Measurements from ENCODE around the gene TCHH. TPM values are rescaled to one million over a fixed set of nuclear protein-coding genes. Genes with fewer than 3 reads are reported as not detected.
A peak's percentile ranks its signal among the peaks of the same experiment; 100 is the strongest.

TCHH gene, protein sequence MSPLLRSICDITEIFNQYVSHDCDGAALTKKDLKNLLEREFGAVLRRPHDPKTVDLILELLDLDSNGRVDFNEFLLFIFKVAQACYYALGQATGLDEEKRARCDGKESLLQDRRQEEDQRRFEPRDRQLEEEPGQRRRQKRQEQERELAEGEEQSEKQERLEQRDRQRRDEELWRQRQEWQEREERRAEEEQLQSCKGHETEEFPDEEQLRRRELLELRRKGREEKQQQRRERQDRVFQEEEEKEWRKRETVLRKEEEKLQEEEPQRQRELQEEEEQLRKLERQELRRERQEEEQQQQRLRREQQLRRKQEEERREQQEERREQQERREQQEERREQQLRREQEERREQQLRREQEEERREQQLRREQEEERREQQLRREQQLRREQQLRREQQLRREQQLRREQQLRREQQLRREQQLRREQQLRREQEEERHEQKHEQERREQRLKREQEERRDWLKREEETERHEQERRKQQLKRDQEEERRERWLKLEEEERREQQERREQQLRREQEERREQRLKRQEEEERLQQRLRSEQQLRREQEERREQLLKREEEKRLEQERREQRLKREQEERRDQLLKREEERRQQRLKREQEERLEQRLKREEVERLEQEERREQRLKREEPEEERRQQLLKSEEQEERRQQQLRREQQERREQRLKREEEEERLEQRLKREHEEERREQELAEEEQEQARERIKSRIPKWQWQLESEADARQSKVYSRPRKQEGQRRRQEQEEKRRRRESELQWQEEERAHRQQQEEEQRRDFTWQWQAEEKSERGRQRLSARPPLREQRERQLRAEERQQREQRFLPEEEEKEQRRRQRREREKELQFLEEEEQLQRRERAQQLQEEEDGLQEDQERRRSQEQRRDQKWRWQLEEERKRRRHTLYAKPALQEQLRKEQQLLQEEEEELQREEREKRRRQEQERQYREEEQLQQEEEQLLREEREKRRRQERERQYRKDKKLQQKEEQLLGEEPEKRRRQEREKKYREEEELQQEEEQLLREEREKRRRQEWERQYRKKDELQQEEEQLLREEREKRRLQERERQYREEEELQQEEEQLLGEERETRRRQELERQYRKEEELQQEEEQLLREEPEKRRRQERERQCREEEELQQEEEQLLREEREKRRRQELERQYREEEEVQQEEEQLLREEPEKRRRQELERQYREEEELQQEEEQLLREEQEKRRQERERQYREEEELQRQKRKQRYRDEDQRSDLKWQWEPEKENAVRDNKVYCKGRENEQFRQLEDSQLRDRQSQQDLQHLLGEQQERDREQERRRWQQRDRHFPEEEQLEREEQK (N-terminal part only)
- polyA plus RNA-seq (2011; rRNA removed) (not detected in 2 replicates), polyA minus RNA-seq (2011; rRNA and poly(A)+ RNA removed) (not detected in 2 replicates)

DNA sequence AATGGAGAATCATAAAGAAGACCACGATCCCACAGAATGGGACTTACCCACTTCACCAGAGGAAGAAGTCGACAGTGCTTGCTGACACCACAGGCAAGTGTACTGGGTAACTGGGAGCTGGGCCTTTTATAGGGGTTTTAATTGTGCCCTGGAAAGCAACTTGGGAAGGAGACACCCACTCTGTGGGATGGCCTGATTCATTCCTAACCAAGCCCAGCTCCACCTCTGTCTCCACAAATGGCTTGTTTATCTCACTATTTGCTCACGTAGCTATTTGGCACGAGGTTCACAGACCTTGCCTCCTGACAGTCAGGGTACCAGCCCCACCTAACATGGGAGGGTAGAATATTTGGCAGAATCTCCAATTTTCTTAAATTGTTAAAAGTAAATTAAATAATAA is at the start of gene TCHH:
TSS of gene TCHH (minus strand) at position 101 of the 400 bp plus-strand sequence. CDS start 1,364 bp downstream, outside the sequence.
- peaks cover 22% of the 10 kb centered on the region for H3K27me3 ChIP-seq (ENCODE audit: control insufficient read depth, insufficient read depth, low read length)
- DNase-seq (ENCODE audit: low read depth), result no peak
- H3K4me3 ChIP-seq (ENCODE audit: low read depth, low read length), result no peak within 1 kb of the TSS
- CTCF ChIA-PET, result interaction anchor here (0.9 to 1.3 kb wide), 2 partner anchors 11 to 344 kb away, joined by 3 read pairs; no protein-coding TSS in a partner anchor
- POLR2A ChIA-PET, result no interaction called here
- TF ChIP-seq CTCF (IDR thresholded peaks at IDR 0.05; ENCODE audit: insufficient read depth, low read depth, low read length), result no peak
- H3K36me3 ChIP-seq (ENCODE audit: control insufficient read depth, insufficient read depth, low read length), result no peaks in the 10 kb centered on the region

- Histone ChIP-seq H3K27me3 (ENCODE audit: control insufficient read depth, insufficient read depth, low read length) (no peaks in the 10 kb centered on the region), H3K4me3 (ENCODE audit: low read depth, low read length) (no peak overlapping the region), H3K36me3 (ENCODE audit: control insufficient read depth, insufficient read depth, low read length) (no peaks in the 10 kb centered on the region)
- CTCF ChIA-PET, result interaction anchor here (1.1 to 17.0 kb wide), 3 partner anchors 11 to 20 kb away, joined by 3 to 168 read pairs (median 4); no protein-coding TSS in a partner anchor
- no peak for TF ChIP-seq CTCF (IDR thresholded peaks at IDR 0.05; ENCODE audit: insufficient read depth, low read depth, low read length)
- POLR2A ChIA-PET, result no interaction called here
- no peak for DNase-seq (ENCODE audit: low read depth)
Observed at GRCh38 chr1:152164517-152165136, 49.4 kb upstream of the TCHH start.

GRCh38 chr1:152162792-152163463 is 47.7 kb upstream of the TCHH start:
- H3K36me3 ChIP-seq (ENCODE audit: control insufficient read depth, insufficient read depth, low read length), result no peaks in the 10 kb centered on the region
- H3K4me3 ChIP-seq (ENCODE audit: low read depth, low read length), result no peak overlapping the region
- ChIA-PET POLR2A (interaction anchor here (0.6 kb wide), 2 partner anchors 53 to 470 kb away, joined by 3 to 11 read pairs; no protein-coding TSS in a partner anchor), CTCF (interaction anchor here (0.6 to 2.2 kb wide), 9 partner anchors 12 to 26 kb away, joined by 3 to 8 read pairs (median 5); no protein-coding TSS in a partner anchor)
- DNase-seq (ENCODE audit: low read depth), result peak; percentile 91
- H3K27me3 ChIP-seq (ENCODE audit: control insufficient read depth, insufficient read depth, low read length), result no peaks in the 10 kb centered on the region
- TF ChIP-seq CTCF (IDR thresholded peaks at IDR 0.05; ENCODE audit: insufficient read depth, low read depth, low read length), result no peak

DNA sequence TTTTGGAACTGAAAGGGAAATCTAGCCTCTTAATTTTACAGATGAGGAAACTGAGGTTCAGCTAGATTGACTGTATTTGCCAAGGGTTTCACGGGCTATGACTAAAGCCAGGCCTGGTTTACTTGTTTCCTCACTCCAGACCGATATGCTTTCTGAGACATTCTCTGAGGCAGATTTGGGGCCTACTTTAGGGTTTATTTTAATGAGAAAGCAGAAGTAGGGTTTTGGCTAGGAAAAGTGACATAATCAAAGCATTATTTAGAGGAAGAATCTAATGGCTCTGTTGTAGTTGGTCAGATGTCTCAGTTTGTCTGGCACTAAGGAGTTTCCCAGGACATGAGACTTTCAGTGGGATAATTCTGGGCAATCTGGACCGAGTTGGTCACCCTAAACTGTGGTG is 45.3 kb upstream of the TCHH start:
- Histone ChIP-seq H3K4me3 (ENCODE audit: low read depth, low read length) (no peak overlapping the region), H3K36me3 (ENCODE audit: control insufficient read depth, insufficient read depth, low read length) (no peaks in the 10 kb centered on the region), H3K27me3 (ENCODE audit: control insufficient read depth, insufficient read depth, low read length) (no peaks in the 10 kb centered on the region)
- no peak for TF ChIP-seq CTCF (IDR thresholded peaks at IDR 0.05; ENCODE audit: insufficient read depth, low read depth, low read length)
- POLR2A ChIA-PET, result no interaction called here
- CTCF ChIA-PET, result interaction anchor here (1.2 to 5.4 kb wide), 3 partner anchors 9 to 26 kb away, joined by 3 to 34 read pairs (median 4); no protein-coding TSS in a partner anchor
- DNase-seq (ENCODE audit: low read depth), result no peak
